WTC11 (cell line): ENCODE results near the gene CHPF.

Experiments
- ATF1 ChIP-seq: sonication (generic); formaldehyde crosslinking; IDR thresholded peaks from 2 replicates; pipeline ENCODE4 v1.8.1; 2023; ENCODE audit warnings: mild to moderate bottlenecking, moderate library complexity, missing genetic modification reagents
- CREB1 ChIP-seq: sonication (generic); formaldehyde crosslinking; IDR thresholded peaks from 2 replicates; pipeline ENCODE4 v1.8.0; 2023; ENCODE audit warnings: mild to moderate bottlenecking, missing genetic modification reagents
- NR2C2 ChIP-seq: sonication (generic); formaldehyde crosslinking; IDR thresholded peaks from 2 replicates; pipeline ENCODE4 v1.8.0; 2022; ENCODE audit warnings: mild to moderate bottlenecking, missing genetic modification reagents
- RORB ChIP-seq: fragments of 250-450 bp; sonication (Bioruptor Pico); IDR thresholded peaks from 2 replicates; pipeline ENCODE4 v1.9.0; 2021; ENCODE audit warnings: mild to moderate bottlenecking
- ZNF138 ChIP-seq: sonication (generic); formaldehyde crosslinking; conservative IDR thresholded peaks from 2 replicates; pipeline ENCODE4 v1.8.1; 2022; ENCODE audit warnings: mild to moderate bottlenecking, moderate library complexity, missing genetic modification reagents
- ZNF416 ChIP-seq: fragments of 250-450 bp; sonication (Bioruptor Pico); IDR thresholded peaks from 2 replicates; pipeline ENCODE4 v1.9.0; 2021; ENCODE audit warnings: mild to moderate bottlenecking, inconsistent platforms
- TF ChIP-seq, protein P1 (sequence below): sonication (generic); formaldehyde crosslinking; IDR thresholded peaks from 2 replicates; pipeline ENCODE4 v1.8.0; 2023; ENCODE audit warnings: missing genetic modification reagents, mild to moderate bottlenecking, borderline replicate concordance
- TF ChIP-seq, protein P2 (sequence below): fragments of 200-600 bp; IDR thresholded peaks from 2 replicates; pipeline ENCODE4 v1.8.0; 2022; ENCODE audit warnings: antibody characterized with exemption

GRCh38 chr2:219496825-219497494 lies 46.6 kb downstream of the CHPF start:
- TF ChIP-seq, protein P1, sequence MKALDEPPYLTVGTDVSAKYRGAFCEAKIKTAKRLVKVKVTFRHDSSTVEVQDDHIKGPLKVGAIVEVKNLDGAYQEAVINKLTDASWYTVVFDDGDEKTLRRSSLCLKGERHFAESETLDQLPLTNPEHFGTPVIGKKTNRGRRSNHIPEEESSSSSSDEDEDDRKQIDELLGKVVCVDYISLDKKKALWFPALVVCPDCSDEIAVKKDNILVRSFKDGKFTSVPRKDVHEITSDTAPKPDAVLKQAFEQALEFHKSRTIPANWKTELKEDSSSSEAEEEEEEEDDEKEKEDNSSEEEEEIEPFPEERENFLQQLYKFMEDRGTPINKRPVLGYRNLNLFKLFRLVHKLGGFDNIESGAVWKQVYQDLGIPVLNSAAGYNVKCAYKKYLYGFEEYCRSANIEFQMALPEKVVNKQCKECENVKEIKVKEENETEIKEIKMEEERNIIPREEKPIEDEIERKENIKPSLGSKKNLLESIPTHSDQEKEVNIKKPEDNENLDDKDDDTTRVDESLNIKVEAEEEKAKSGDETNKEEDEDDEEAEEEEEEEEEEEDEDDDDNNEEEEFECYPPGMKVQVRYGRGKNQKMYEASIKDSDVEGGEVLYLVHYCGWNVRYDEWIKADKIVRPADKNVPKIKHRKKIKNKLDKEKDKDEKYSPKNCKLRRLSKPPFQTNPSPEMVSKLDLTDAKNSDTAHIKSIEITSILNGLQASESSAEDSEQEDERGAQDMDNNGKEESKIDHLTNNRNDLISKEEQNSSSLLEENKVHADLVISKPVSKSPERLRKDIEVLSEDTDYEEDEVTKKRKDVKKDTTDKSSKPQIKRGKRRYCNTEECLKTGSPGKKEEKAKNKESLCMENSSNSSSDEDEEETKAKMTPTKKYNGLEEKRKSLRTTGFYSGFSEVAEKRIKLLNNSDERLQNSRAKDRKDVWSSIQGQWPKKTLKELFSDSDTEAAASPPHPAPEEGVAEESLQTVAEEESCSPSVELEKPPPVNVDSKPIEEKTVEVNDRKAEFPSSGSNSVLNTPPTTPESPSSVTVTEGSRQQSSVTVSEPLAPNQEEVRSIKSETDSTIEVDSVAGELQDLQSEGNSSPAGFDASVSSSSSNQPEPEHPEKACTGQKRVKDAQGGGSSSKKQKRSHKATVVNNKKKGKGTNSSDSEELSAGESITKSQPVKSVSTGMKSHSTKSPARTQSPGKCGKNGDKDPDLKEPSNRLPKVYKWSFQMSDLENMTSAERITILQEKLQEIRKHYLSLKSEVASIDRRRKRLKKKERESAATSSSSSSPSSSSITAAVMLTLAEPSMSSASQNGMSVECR (CRISPR knock-in tag) = no peak
- 0 out of 2 replicates have a peak, but pooled peaks have one; percentile 19 for TF ChIP-seq ZNF138 (CRISPR knock-in tag)
- TF ChIP-seq RORB (CRISPR knock-in tag) = no peak
- TF ChIP-seq, protein P2, sequence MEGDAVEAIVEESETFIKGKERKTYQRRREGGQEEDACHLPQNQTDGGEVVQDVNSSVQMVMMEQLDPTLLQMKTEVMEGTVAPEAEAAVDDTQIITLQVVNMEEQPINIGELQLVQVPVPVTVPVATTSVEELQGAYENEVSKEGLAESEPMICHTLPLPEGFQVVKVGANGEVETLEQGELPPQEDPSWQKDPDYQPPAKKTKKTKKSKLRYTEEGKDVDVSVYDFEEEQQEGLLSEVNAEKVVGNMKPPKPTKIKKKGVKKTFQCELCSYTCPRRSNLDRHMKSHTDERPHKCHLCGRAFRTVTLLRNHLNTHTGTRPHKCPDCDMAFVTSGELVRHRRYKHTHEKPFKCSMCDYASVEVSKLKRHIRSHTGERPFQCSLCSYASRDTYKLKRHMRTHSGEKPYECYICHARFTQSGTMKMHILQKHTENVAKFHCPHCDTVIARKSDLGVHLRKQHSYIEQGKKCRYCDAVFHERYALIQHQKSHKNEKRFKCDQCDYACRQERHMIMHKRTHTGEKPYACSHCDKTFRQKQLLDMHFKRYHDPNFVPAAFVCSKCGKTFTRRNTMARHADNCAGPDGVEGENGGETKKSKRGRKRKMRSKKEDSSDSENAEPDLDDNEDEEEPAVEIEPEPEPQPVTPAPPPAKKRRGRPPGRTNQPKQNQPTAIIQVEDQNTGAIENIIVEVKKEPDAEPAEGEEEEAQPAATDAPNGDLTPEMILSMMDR = no peak
- TF ChIP-seq ZNF416 (CRISPR knock-in tag) = no peak
- no peak for TF ChIP-seq CREB1 (CRISPR knock-in tag)
- TF ChIP-seq NR2C2 (CRISPR knock-in tag) = no peak
- TF ChIP-seq ATF1 (CRISPR knock-in tag) = no peak
